Colonic mucosa (tissue), 4 donors: ENCODE results near the gene CCM2. TPM values are rescaled to one million over a fixed set of nuclear protein-coding genes. Genes with fewer than 3 reads are reported as not detected.

Source experiments
- DNase-seq: peaks from one replicate; pipeline ENCODE4 v3.0.0-alpha.2; 2020
- H3K27ac ChIP-seq: fragments of 200-600 bp; one replicate; pipeline ENCODE4 v1.8.0; 2021
- H3K27me3 ChIP-seq: fragments of 200-600 bp; one replicate; pipeline ENCODE4 v1.8.0; 2021
- H3K36me3 ChIP-seq: fragments of 200-600 bp; one replicate; pipeline ENCODE4 v1.8.0; 2021
- H3K4me1 ChIP-seq: fragments of 200-600 bp; one replicate; pipeline ENCODE4 v1.8.0; 2021; ENCODE audit warnings: mild to moderate bottlenecking
- H3K4me3 ChIP-seq: fragments of 200-600 bp; one replicate; pipeline ENCODE4 v1.8.0; 2021
- H3K9ac ChIP-seq, 2 donors: one replicate each; pipeline ENCODE4 v1.7.0; 2013; ENCODE audit warnings: control low read depth in 2 of 2, low read depth in 2 of 2, low read length in 2 of 2
- H3K9me3 ChIP-seq: fragments of 200-600 bp; one replicate; pipeline ENCODE4 v1.8.0; 2021
- intact Hi-C: fragments of 100-400 bp; cut with DNase I; formaldehyde crosslinking; loops from one replicate; pipeline ENCODE4 v1.14.1; 2022
- total RNA-seq, 2 donors: library from RNA; stranded (reverse); fragmentation: NEBNext Ultra II Directional in 1 of 2; extraction: Animal tissue kit (Norgen Biotek cat#: 25700) in 1 of 2; gene quantifications; one replicate each; pipeline ENCODE4 v1.2.1, GENCODE V29; 2021
- TF ChIP-seq, protein P1 (sequence below): fragments of 200-600 bp; IDR thresholded peaks from one replicate; pipeline ENCODE4 v1.8.0; 2022; ENCODE audit warnings: antibody characterized with exemption, mild to moderate bottlenecking
- donor health status: healthy.
- donor health status: DM: no; HTN: no; CAD: no.
- donor health status: DM: no; HTN: no; CAD: no.

The CCM2 gene
- total RNA-seq, 2 donors from 2014 or later: 34.8 to 38.0 TPM

DNA sequence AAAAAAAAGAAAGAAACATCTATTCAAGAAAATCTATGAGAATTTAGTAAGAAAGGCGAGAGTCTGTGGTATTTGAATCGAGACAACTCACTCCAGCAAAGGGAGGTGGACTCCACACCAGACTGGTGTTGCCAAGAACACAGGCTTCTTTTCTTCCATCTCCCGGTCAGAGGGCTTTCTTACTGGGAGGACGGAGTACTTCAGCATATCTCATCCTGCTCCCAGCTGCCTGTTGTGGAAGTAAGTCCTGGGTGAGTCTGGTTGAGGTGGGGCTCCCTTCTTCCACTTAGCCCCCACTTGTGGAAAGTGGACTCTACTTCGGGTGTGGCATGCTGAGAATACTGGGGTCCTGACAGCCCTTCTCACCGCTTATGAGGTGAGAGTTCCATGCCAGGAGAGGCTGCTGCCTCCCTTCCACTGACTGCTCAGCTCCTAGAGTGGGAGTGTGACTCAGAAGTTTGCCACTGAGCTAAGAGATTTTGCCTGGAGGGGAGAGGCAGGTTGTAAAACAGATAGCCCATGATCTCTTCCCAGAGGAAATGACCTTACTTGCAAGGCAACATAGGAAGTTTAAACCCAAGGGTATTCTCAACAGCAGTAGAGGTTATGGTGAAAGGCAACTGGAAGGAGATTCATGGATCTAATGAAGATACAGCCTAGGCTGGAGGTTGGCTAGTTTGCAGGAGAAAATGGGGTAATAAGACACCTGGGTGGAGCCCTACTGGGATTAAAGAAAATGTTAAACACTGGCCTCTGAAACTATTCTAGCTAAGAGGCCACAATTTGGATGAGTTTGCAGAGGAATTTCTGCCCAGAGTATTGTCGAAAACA lies 92.3 kb downstream of the CCM2 start:
- Histone ChIP-seq H3K9ac (no peak overlapping the region), H3K27ac (no peak overlapping the region), H3K36me3 (no peaks in the 10 kb centered on the region), H3K27me3 (peaks cover 11% of the 10 kb centered on the region), H3K4me3 (no peak overlapping the region), H3K4me1 (no peaks in the 10 kb centered on the region), H3K9me3 (no peaks in the 10 kb centered on the region)
- TF ChIP-seq, protein P1, sequence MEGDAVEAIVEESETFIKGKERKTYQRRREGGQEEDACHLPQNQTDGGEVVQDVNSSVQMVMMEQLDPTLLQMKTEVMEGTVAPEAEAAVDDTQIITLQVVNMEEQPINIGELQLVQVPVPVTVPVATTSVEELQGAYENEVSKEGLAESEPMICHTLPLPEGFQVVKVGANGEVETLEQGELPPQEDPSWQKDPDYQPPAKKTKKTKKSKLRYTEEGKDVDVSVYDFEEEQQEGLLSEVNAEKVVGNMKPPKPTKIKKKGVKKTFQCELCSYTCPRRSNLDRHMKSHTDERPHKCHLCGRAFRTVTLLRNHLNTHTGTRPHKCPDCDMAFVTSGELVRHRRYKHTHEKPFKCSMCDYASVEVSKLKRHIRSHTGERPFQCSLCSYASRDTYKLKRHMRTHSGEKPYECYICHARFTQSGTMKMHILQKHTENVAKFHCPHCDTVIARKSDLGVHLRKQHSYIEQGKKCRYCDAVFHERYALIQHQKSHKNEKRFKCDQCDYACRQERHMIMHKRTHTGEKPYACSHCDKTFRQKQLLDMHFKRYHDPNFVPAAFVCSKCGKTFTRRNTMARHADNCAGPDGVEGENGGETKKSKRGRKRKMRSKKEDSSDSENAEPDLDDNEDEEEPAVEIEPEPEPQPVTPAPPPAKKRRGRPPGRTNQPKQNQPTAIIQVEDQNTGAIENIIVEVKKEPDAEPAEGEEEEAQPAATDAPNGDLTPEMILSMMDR: no peak
- DNase-seq: no peak
- intact Hi-C loops: no loop called here

- Histone ChIP-seq H3K27me3 (peaks cover 11% of the 10 kb centered on the region), H3K9me3 (no peaks in the 10 kb centered on the region), H3K9ac (no peak overlapping the region), H3K36me3 (no peaks in the 10 kb centered on the region), H3K27ac (no peak overlapping the region), H3K4me1 (no peaks in the 10 kb centered on the region), H3K4me3 (no peak overlapping the region)
- TF ChIP-seq, protein P1: no peak
- intact Hi-C loops: no loop called here
- DNase-seq: no peak
These were observed 92.9 kb downstream of the CCM2 start for GRCh38 chr7:45092931-45093235.

DNA sequence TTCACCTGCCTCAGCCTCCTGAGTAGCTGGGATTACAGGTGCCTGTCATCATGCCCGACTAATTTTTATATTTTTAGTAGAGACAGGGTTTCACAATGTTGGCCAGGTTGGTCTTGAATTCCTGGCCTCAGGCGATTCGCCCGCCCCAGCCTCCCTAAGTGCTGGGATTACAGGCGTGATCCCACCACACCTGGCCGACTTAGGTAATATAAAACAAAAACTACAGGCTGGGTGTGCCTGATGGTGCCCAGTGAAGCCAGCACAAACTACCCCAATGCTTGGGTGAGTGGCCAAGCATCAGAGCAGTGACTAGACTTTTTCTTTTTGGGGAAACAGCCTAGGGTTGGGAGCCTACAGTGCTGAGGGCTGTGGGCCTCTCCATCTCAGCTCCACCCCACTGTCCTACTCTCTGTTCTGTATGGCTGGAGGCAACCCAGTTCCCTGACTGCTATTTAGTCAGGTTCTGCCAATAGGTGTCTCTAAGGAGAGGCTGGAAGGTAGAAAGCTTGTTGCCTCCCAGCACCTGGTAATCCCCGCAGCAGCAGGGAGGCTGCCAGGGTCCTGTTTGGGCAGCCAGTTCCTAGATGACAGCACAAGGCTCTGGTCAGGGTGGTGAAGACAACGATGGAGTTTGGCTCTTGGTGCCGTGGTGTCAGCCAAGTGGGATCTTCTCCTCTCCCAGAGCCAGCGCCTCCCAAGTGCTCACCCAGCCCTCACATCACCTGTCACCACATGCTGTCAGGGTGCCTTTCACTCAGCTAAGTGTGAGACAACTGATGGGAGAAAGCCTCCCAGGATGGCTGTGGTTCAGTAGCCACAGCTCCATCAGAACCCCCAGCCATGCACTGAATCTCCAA lies 99.2 kb downstream of the CCM2 start:
- H3K27me3 ChIP-seq: no peaks in the 10 kb centered on the region
- peaks cover 24% of the 10 kb centered on the region for H3K36me3 ChIP-seq
- no peaks in the 10 kb centered on the region for H3K4me1 ChIP-seq
- intact Hi-C loops: no loop called here
- TF ChIP-seq, protein P1: no peak
- H3K4me3 ChIP-seq: no peak overlapping the region
- no peaks in the 10 kb centered on the region for H3K9me3 ChIP-seq
- no peak overlapping the region for H3K27ac ChIP-seq
- no peak overlapping the region for H3K9ac ChIP-seq
- no peak for DNase-seq

DNA sequence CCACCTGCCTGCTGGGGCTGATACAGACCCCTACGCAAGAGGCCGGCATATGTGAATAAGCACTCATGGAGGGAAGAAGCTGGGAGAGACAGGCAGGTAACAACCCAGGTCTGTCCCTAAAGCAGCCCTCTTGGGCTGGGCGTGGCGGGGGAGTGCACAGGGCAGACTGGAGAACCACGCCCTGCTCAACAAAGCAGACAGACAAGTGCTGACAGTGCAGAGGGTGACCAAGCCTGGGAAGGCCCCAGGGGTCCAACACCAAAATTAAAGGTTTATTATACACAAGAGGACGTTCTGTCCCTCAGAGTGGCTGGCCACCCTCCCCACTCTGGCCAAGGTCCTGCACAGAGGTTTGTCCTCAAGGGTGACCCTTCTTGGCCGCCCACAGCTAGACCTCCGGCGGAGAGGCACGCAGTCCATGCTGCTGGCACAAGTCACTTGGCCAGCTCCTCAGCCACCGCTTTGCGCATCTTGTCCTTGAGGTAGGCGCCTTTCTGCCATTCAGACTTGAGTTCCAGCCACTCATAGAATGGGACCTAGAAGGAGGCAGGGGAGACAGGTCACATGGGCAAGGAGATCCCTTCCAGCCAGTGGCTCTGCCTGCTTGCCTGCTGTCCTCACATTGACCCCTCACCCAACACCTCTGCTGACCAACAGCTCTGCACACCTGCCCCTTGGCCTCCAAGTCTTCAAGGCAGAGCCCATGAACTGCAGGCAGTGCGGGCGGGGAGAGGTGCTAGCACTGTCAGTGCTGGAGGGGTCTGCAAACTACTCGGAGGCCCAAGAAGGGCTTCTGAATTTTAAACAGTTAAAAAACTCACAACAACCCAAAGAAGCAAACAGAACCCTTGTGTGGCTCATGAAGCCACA lies 100.1 kb downstream of the CCM2 start:
- no peak overlapping the region for H3K27ac ChIP-seq
- no peak overlapping the region for H3K9ac ChIP-seq
- DNase-seq: no peak
- H3K9me3 ChIP-seq: no peaks in the 10 kb centered on the region
- no peak overlapping the region for H3K4me3 ChIP-seq
- intact Hi-C loops: no loop called here
- peaks cover 33% of the 10 kb centered on the region for H3K36me3 ChIP-seq
- TF ChIP-seq, protein P1: no peak
- H3K27me3 ChIP-seq: no peaks in the 10 kb centered on the region
- no peaks in the 10 kb centered on the region for H3K4me1 ChIP-seq
